Stimulated activated CD4-positive, alpha-beta T cell treated with anti-CD3 and anti-CD28 coated beads, Interleukin-12 subunit alpha, Interleukin-12 subunit beta, amount 100 ng/mL, for 24 hours (primary cell): Measurements from ENCODE around the gene FAM168B.

ENCODE experiments used
- DNase-seq, 2 experiments: peaks; one replicate each; pipeline ENCODE4 v3.0.0-alpha.2; 2020; ENCODE audit warnings: low read depth in 2 of 2

The FAM168B gene

GRCh38 chr2:131055169-131056065, 37.8 kb downstream of the FAM168B start:
- DNase-seq: no peak

DNA sequence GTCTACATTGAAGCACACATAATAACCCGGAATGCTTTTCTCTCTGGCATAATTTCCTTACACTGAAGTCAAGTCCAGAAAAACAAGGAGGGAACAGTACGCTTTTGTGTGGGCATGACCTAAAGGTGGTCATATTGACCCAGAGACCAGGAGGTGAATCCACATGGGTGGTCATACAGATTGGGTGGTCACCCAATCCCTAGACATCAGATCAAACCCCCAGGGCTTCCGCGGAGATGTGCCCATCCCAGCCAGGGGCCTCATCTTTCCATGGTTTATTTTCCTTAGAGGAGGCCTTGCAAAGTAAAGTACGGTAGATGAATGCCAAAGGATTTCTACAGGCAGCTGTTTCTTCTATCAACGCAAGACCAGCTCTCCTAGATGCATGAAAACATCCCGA, 38.8 kb downstream of the FAM168B start:
- no peak for DNase-seq

DNA sequence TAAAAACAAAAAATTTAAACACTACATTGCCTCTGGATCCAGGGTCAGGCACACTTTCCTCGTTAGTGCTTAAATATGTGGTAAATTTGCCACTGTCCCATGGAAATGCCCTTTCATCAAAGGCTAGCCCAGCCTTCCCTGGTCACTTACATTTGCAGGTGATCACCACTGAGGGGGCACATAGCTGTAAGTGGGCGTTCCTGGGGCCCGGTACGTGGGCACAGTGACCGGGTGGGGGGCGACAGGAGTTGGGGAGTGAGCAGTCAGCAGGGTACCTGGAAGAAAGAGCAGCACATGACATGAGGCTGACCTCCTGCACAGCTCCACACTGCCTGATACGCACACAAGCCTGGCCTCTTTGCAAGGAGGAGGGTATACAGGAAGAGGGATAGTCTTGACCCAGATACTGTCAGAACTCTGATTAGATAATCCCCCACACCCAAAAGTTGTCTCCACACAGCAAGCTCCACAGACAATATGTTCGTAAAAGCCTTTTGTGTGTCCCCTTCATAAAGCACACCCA, 40.5 kb downstream of the FAM168B start:
- DNase-seq: no peak

GRCh38 chr2:131050896-131051295, 42.4 kb downstream of the FAM168B start:
- DNase-seq: no peak

- no peak for DNase-seq
These were observed 44.0 kb downstream of the FAM168B start for GRCh38 chr2:131049150-131049718.

DNA sequence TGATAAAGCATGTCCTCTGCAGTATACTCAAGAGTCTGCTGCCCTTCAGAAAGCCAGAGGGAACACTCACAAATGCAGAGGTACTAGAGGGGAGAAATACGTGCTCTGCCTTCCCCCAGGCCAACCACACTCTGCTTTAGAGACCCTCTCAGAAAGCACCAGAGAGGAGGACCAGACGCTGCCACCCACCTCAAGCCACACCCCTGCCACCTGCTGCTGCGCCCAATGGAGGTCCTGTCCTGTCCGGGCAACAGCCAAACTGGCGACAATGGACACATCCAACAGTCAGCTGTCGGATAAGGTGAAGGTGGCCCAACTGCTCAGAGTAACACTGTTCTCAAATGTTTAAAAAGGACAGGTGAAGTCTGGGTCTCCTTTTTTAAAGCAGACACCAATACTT, 44.6 kb downstream of the FAM168B start:
- DNase-seq: no peak

- DNase-seq: no peak
These were observed 45.2 kb downstream of the FAM168B start for GRCh38 chr2:131047920-131048560.

DNA sequence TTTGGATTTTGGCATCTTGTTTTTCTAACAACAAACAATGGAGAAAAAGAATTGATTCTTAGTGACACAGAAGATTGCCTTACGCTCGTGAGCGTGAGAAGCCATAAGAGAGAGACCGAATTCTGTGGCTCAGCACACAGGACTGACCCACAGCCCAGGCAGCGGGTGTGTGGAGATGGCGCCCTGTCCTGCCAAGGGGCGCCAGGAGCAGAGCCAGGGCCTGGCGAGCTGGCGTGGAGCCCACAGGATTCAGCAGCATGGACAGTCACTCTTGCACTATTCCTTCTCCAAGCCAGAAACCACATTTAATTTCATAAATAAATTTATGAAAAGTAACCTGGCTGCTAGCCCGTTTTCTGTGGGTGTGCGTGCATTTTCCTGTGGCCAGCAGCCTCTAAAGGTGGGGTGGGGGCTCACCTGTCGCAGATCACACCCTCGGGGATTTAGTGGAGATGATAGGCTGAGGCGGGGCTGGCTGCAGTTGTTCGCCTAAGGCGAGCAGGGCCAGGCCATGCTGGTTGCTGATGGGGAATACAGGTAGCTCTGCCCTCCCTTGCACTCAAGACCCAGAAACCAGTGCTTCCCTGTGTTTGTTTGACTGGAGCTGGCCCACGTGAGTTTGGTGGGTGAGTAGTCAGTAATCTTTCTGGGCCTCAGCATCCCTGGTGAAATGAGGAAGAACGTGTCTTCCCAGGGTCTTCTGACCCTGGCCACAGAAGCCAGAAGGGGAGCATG, 46.2 kb downstream of the FAM168B start:
- DNase-seq: no peak

DNA sequence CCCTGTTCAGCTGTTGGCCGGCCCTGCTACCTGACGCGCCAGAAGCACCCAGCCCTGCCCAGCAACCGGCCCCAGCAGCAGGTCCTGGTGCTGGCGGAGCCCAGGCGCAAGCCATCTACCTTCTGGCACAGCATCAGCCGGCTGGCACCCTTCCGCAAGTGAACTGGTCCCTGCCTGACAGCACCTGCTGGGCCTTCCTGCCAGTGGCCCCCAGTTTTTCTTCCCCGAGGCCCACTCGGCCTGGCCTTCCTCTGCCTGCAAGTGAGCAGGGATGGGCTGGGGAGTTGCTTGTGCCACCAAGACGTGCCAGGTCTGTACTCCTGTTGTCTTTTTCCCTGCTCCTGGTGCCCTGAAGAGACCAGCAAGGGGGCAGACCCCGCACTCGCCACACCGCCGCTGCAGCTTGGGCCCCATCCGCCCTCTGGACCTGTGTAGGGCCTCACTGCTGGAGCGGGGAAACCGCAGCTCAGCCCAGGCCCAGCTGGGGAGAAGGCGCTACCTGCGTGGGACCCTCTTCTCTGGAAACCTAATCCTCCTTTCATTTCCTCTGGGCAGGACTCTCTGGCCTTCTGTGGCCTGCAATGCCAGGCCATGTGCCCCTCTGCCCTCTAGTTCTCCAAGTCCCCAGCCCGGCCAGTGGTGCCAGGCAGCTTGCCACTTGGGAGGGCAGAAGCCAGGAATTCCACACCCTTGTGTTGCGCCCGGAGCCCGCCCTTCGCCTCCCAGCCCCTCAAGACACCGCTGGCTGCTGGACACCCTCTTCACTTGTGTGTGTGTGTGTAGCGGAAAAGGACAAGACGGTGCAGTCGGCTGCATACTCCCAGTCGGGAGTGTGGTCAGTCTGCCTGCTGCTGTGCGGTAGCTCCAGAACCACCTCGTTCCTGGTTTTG, 47.0 kb downstream of the FAM168B start:
- DNase-seq: no peak

DNA sequence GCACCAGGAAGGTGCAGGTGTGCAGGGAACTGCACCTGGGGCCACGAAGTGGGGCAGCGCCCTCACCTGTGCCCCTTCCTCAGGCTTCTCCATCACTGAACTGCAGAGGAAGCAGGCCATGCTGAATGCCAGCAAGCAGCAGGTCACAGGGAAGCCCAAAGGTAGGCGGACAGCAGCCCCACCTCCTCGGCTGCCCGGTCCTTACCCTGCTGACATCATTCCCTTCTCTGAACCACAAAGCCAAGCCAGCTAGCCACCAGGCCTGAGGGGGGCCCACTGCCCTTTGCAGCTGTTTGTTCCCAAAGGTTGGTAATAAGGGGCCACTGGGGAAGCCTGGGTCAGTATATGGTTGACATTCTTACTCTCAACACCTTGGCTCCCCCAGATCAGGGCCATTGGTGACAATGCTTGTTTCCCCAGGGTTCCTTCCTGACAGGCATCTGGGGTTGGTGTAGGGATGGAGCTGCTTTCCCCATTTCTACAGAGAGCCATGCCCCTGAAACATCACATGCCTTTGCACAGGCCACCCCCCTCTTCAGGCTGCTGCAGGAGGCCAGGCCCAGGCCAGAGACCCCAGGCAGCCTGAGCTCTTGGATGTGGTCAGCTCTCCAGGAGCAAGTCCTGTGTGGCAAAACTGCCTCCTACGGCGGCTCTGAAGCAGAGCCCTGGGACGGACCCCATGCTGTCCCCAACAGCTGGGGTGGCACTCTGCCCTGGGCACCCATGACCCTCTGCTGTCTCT, 47.8 kb downstream of the FAM168B start:
- DNase-seq: no peak

- no peak for DNase-seq
These were observed 48.5 kb downstream of the FAM168B start for GRCh38 chr2:131044757-131045150.

- DNase-seq: no peak
These were observed 49.0 kb downstream of the FAM168B start for GRCh38 chr2:131044075-131044756.

GRCh38 chr2:131043199-131044074, 49.8 kb downstream of the FAM168B start:
- no peak for DNase-seq

- no peak for DNase-seq
These were observed 51.0 kb downstream of the FAM168B start for GRCh38 chr2:131042148-131042775.

GRCh38 chr2:131041402-131042147, 51.7 kb downstream of the FAM168B start:
- DNase-seq: no peak

- DNase-seq: no peak
These were observed 52.4 kb downstream of the FAM168B start for GRCh38 chr2:131040661-131041401.
